ENCODE results near the gene DMRTC2. TPM values are rescaled to one million over a fixed set of nuclear protein-coding genes. Genes with fewer than 3 reads are reported as not detected.

DMRTC2 gene
- total and polyA plus RNA-seq, 4 donors, result 0.03 TPM; not detected in 3

GRCh38 chr19:41870401-41870873 is 25.6 kb downstream of the DMRTC2 start:
- TF ChIP-seq CTCF (IDR thresholded peaks at IDR 0.05; ENCODE audit: control extremely low read depth, extremely low read depth), result no peak
- Histone ChIP-seq H3K9me3 (ENCODE audit: control insufficient read depth in 4 of 4, insufficient read depth in 3 of 4, low read length in 3 of 4) (no peaks in the 10 kb centered on the region), H3K4me1 (ENCODE audit: control insufficient read depth in 5 of 5, insufficient read depth in 5 of 5, low read length in 5 of 5) (peaks cover 0 to 4% (median 0%) of the 10 kb centered on the region in 5 donors), H3K27me3 (ENCODE audit: control insufficient read depth in 3 of 3, insufficient read depth in 3 of 3, low read length in 2 of 3) (no peaks in the 10 kb centered on the region), H3K27ac (ENCODE audit: low read depth in 1 of 2, low read length in 1 of 2) (peak overlapping the region in 1 of 2 donors; percentile 5), H3K4me3 (no peak overlapping the region), H3K36me3 (ENCODE audit: control insufficient read depth in 4 of 4, insufficient read depth in 4 of 4, low read length in 4 of 4) (peaks cover 7 to 39% (median 13%) of the 10 kb centered on the region in 4 donors), H3K9ac (ENCODE audit: insufficient read depth in 1 of 2, low read length in 2 of 2) (no peak overlapping the region)
- DNase-seq (peak in 1 of 3 donors; percentile 38), ATAC-seq (ENCODE audit: insufficient read depth, low FRiP score) (no peak)
- WGBS, 2 donors, result 35 to 58% methylated on average over 3 of the region's 3 CpGs

DNA sequence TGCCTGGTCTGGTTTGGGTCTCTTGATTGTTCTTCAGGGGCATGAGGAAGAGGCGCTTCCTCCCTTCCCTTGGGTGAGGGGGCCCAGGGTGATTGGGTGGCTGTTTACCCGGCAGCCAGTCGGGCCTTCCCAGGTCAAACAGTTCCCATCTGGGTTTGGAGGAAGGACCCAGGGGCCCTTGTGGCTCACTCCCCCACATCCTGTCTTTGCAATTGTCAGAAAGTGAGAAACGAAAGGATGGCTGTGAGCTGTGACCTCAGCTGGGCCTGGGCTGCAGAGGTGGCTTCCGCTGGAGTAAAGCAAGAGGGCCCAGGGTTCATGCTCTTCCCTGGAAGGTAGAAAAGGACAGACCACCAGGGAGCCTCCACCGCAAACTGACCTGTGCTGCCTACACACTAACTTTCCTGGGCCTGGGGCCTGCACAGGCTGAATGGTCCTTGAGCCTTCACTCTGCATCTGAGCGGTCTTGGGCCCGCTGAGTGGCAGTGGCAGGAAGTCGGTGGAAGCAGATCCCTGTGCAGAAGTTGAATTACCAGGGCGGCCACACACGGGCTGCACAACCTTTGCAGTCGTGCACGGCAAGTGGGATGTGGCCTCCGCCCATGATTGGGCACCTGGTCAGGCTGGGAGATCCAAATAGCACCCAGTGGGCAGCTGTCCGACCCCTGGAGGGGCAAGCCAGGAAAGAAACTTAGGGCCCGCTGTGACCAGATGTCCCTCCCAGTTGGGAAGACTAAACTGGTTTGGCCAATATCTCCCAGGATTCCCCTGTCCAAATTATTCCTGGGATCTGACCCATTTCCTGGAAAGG is 26.9 kb downstream of the DMRTC2 start:
- Histone ChIP-seq H3K9me3 (ENCODE audit: control insufficient read depth in 4 of 4, insufficient read depth in 3 of 4, low read length in 3 of 4) (no peaks in the 10 kb centered on the region), H3K27me3 (ENCODE audit: control insufficient read depth in 3 of 3, insufficient read depth in 3 of 3, low read length in 2 of 3) (no peaks in the 10 kb centered on the region), H3K4me1 (ENCODE audit: control insufficient read depth in 5 of 5, insufficient read depth in 5 of 5, low read length in 5 of 5) (no peaks in the 10 kb centered on the region), H3K4me3 (no peak overlapping the region), H3K36me3 (ENCODE audit: control insufficient read depth in 4 of 4, insufficient read depth in 4 of 4, low read length in 4 of 4) (peaks cover 7 to 33% (median 13%) of the 10 kb centered on the region in 4 donors), H3K27ac (ENCODE audit: low read depth in 1 of 2, low read length in 1 of 2) (peak overlapping the region; percentile 3 to 30), H3K9ac (ENCODE audit: insufficient read depth in 1 of 2, low read length in 2 of 2) (no peak overlapping the region)
- ATAC-seq (ENCODE audit: insufficient read depth, low FRiP score), result no peak
- TF ChIP-seq CTCF (IDR thresholded peaks at IDR 0.05; ENCODE audit: control extremely low read depth, extremely low read depth), result no peak
- peak in 1 of 3 donors; percentile 11 for DNase-seq
- 34 to 53% methylated on average over 16 of the region's 16 CpGs for WGBS, 2 donors

DNA sequence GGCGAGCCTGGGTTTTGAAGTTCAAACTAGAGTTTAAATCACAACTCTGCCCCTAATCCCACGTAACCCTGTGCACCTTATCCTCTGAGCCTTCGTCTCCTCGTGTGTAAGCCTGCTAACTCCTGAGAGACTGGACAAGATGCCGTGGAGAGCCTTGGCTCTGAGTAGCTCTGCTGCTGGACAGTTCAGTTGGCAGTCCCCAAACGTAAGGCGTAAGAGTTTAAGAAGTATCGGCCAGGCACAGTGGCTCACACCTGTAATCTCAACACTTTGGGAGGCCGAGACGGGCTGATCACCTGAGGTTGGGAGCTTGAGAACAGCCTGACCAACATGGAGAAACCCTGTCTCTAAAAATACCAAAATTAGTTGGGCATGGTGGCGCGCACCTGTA is 27.5 kb downstream of the DMRTC2 start:
- Histone ChIP-seq H3K36me3 (ENCODE audit: control insufficient read depth in 4 of 4, insufficient read depth in 4 of 4, low read length in 4 of 4) (peaks cover 7 to 33% (median 13%) of the 10 kb centered on the region in 4 donors), H3K9me3 (ENCODE audit: control insufficient read depth in 4 of 4, insufficient read depth in 3 of 4, low read length in 3 of 4) (no peaks in the 10 kb centered on the region), H3K4me3 (no peak overlapping the region), H3K4me1 (ENCODE audit: control insufficient read depth in 5 of 5, insufficient read depth in 5 of 5, low read length in 5 of 5) (no peaks in the 10 kb centered on the region), H3K27ac (ENCODE audit: low read depth in 1 of 2, low read length in 1 of 2) (no peak overlapping the region), H3K9ac (ENCODE audit: insufficient read depth in 1 of 2, low read length in 2 of 2) (no peak overlapping the region), H3K27me3 (ENCODE audit: control insufficient read depth in 3 of 3, insufficient read depth in 3 of 3, low read length in 2 of 3) (no peaks in the 10 kb centered on the region)
- ATAC-seq (ENCODE audit: insufficient read depth, low FRiP score) (no peak), DNase-seq (no peak)
- no peak for TF ChIP-seq CTCF (IDR thresholded peaks at IDR 0.05; ENCODE audit: control extremely low read depth, extremely low read depth)
- WGBS, 2 donors, result 90 to 91% methylated on average over 12 of the region's 12 CpGs
